Measurements from ENCODE around the gene USP48.

The USP48 gene

GRCh38 chr1:21638531-21639341 lies 144.2 kb downstream of the USP48 start (continued):
- TF ChIP-seq, protein P1, sequence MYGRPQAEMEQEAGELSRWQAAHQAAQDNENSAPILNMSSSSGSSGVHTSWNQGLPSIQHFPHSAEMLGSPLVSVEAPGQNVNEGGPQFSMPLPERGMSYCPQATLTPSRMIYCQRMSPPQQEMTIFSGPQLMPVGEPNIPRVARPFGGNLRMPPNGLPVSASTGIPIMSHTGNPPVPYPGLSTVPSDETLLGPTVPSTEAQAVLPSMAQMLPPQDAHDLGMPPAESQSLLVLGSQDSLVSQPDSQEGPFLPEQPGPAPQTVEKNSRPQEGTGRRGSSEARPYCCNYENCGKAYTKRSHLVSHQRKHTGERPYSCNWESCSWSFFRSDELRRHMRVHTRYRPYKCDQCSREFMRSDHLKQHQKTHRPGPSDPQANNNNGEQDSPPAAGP (tag by site-specific recombination; IDR thresholded peaks at IDR 0.05), result peak; percentile 74
- TF ChIP-seq ZNF449 (tag by site-specific recombination; IDR thresholded peaks at IDR 0.05) (peak; percentile 78; the same call in 1 of the 2 replicates), SP3 (tag by site-specific recombination; IDR thresholded peaks at IDR 0.05) (no peak), TRIM28 (IDR thresholded peaks at IDR 0.05; ENCODE audit: borderline replicate concordance, low read length) (no peak), SCRT2 (tag by site-specific recombination; IDR thresholded peaks at IDR 0.05) (peak; percentile 67), ZNF2 (tag by site-specific recombination; IDR thresholded peaks at IDR 0.05) (no peak), ZNF19 (tag by site-specific recombination; IDR thresholded peaks at IDR 0.05; ENCODE audit: low read depth) (no peak), ZNF10 (tag by site-specific recombination; IDR thresholded peaks at IDR 0.05) (peak; percentile 96), KLF1 (tag by site-specific recombination; IDR thresholded peaks at IDR 0.05) (0 out of 2 replicates have a peak, but pooled peaks have one; percentile 9), ZNF157 (tag by site-specific recombination; IDR thresholded peaks at IDR 0.05) (no peak), ZNF707 (tag by site-specific recombination; IDR thresholded peaks at IDR 0.05) (no peak), ZNF37A (tag by site-specific recombination; IDR thresholded peaks at IDR 0.05) (no peak), ZNF518A (tag by site-specific recombination; conservative IDR thresholded peaks at IDR 0.05; ENCODE audit: low read depth) (no peak), ZNF248 (tag by site-specific recombination; IDR thresholded peaks at IDR 0.05) (no peak), ZNF558 (tag by site-specific recombination; IDR thresholded peaks at IDR 0.05) (peak; percentile 62), ZNF530 (tag by site-specific recombination; IDR thresholded peaks at IDR 0.05; ENCODE audit: low read depth) (no peak), ZNF16 (tag by site-specific recombination; IDR thresholded peaks at IDR 0.05; ENCODE audit: low read depth) (no peak), ZXDB (tag by site-specific recombination; IDR thresholded peaks at IDR 0.05) (0 out of 2 replicates have a peak, but pooled peaks have one; percentile 21), ZNF658 (tag by site-specific recombination; IDR thresholded peaks at IDR 0.05) (no peak), GLI2 (tag by site-specific recombination; IDR thresholded peaks at IDR 0.05; ENCODE audit: borderline replicate concordance, low read depth) (no peak), GLIS1 (tag by site-specific recombination; IDR thresholded peaks at IDR 0.05) (peak; percentile 50; the same call in 1 of the 2 replicates), ZNF785 (tag by site-specific recombination; IDR thresholded peaks at IDR 0.05) (no peak)
- TF ChIP-seq, protein P2, sequence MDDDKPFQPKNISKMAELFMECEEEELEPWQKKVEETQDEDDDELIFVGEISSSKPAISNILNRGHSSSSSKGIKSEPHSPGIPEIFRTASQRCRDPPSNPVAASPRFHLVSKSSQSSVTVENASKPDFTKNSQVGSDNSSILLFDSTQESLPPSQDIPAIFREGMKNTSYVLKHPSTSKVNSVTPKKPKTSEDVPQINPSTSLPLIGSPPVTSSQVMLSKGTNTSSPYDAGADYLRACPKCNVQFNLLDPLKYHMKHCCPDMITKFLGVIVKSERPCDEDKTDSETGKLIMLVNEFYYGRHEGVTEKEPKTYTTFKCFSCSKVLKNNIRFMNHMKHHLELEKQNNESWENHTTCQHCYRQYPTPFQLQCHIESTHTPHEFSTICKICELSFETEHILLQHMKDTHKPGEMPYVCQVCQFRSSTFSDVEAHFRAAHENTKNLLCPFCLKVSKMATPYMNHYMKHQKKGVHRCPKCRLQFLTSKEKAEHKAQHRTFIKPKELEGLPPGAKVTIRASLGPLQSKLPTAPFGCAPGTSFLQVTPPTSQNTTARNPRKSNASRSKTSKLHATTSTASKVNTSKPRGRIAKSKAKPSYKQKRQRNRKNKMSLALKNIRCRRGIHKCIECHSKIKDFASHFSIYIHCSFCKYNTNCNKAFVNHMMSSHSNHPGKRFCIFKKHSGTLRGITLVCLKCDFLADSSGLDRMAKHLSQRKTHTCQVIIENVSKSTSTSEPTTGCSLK (tag by site-specific recombination; IDR thresholded peaks at IDR 0.05), result no peak
- TF ChIP-seq, protein P3, sequence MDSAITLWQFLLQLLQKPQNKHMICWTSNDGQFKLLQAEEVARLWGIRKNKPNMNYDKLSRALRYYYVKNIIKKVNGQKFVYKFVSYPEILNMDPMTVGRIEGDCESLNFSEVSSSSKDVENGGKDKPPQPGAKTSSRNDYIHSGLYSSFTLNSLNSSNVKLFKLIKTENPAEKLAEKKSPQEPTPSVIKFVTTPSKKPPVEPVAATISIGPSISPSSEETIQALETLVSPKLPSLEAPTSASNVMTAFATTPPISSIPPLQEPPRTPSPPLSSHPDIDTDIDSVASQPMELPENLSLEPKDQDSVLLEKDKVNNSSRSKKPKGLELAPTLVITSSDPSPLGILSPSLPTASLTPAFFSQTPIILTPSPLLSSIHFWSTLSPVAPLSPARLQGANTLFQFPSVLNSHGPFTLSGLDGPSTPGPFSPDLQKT (IDR thresholded peaks at IDR 0.05; ENCODE audit: borderline replicate concordance, low read depth, low read length), result no peak
- TF ChIP-seq, protein P4, sequence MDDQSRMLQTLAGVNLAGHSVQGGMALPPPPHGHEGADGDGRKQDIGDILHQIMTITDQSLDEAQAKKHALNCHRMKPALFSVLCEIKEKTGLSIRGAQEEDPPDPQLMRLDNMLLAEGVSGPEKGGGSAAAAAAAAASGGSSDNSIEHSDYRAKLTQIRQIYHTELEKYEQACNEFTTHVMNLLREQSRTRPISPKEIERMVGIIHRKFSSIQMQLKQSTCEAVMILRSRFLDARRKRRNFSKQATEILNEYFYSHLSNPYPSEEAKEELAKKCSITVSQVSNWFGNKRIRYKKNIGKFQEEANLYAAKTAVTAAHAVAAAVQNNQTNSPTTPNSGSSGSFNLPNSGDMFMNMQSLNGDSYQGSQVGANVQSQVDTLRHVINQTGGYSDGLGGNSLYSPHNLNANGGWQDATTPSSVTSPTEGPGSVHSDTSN (CRISPR knock-in tag; IDR thresholded peaks at IDR 0.05), result no peak
- TF ChIP-seq, protein P5, sequence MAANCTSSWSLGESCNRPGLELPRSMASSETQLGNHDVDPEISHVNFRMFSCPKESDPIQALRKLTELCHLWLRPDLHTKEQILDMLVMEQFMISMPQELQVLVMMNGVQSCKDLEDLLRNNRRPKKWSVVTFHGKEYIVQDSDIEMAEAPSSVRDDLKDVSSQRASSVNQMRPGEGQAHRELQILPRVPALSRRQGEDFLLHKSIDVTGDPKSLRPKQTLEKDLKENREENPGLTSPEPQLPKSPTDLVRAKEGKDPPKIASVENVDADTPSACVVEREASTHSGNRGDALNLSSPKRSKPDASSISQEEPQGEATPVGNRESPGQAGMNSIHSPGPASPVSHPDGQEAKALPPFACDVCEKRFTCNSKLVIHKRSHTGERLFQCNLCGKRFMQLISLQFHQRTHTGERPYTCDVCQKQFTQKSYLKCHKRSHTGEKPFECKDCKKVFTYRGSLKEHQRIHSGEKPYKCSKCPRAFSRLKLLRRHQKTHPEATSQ (tag by site-specific recombination; IDR thresholded peaks at IDR 0.05), result no peak
